HG02840 (cell line): ENCODE results near the gene MSLN.

ENCODE experiments used
- ATAC-seq: cut with Tn5 transposase; IDR thresholded peaks from one replicate; pipeline ENCODE4 v1.9.1; 2021; ENCODE audit warnings: mild to moderate bottlenecking, moderate library complexity, moderate number of reproducible peaks; ENCODE audit not compliant: unreplicated experiment, low FRiP score

Gene MSLN

GRCh38 chr16:787978-788398 is 27.5 kb downstream of the MSLN start, which contains the start of gene RPUSD1:
Gene RPUSD1 (minus strand): TSS chr16:788381. CDS start chr16:787737, 644 bp downstream.
- ATAC-seq: peak; percentile 20

- ATAC-seq: peak; percentile 67
Measured at GRCh38 chr16:788399-789126, 28.0 kb downstream of the MSLN start, which contains the start of gene CHTF18. Gene CHTF18 (plus strand): TSS chr16:788620. CDS start chr16:788685, 65 bp downstream.

GRCh38 chr16:789191-789850 is 28.8 kb downstream of the MSLN start:
- no peak for ATAC-seq

- no peak for ATAC-seq
Measured at GRCh38 chr16:790086-790485, 29.6 kb downstream of the MSLN start.

- no peak for ATAC-seq
Measured at GRCh38 chr16:791131-791530, 30.6 kb downstream of the MSLN start.

- ATAC-seq: no peak
Measured at GRCh38 chr16:792221-792995, 31.9 kb downstream of the MSLN start.

GRCh38 chr16:793414-793813 is 32.9 kb downstream of the MSLN start:
- no peak for ATAC-seq

GRCh38 chr16:794091-794822 is 33.7 kb downstream of the MSLN start:
- no peak for ATAC-seq

GRCh38 chr16:794853-795466 is 34.4 kb downstream of the MSLN start:
- ATAC-seq: no peak

GRCh38 chr16:795580-796229 is 35.2 kb downstream of the MSLN start:
- no peak for ATAC-seq

GRCh38 chr16:796296-797119 is 36.0 kb downstream of the MSLN start:
- no peak for ATAC-seq

GRCh38 chr16:797120-797420 is 36.5 kb downstream of the MSLN start:
- no peak for ATAC-seq

GRCh38 chr16:797686-798085 is 37.2 kb downstream of the MSLN start:
- no peak for ATAC-seq

- no peak for ATAC-seq
Measured at GRCh38 chr16:798666-799065, 38.1 kb downstream of the MSLN start.

- no peak for ATAC-seq
Measured at GRCh38 chr16:799111-799947, 38.8 kb downstream of the MSLN start.

GRCh38 chr16:799948-800833 is 39.7 kb downstream of the MSLN start, which contains the start of gene GNG13:
Gene GNG13 (minus strand): TSS chr16:800734. CDS start chr16:799077, 1,657 bp downstream.
- no peak for ATAC-seq
